T47D (cell line): ENCODE measurements around the gene RAET1G.
"Not testable (repeated sequence)": the region's sequence is repeated elsewhere in the genome, so short reads cannot be mapped to it uniquely, and the experiment has no call there.

Source experiments
- DNase-seq, 2 experiments: peaks; one replicate each; pipeline versions ENCODE4 v3.0.0 to v3.0.0-alpha.2; 2011 to 2012; ENCODE audit warnings: low read depth in 1 of 2, low spot score in 1 of 2
- JUND ChIP-seq: IDR thresholded peaks from 2 replicates; pipeline ENCODE4 v1.6.1; 2012; ENCODE audit warnings: low read depth
- in situ Hi-C: cut with HindIII; loops from 2 replicates; pipeline ENCODE4 v1.10.0; 2016; ENCODE audit warnings: low sequenced_read_pairs, low pct_unique_long_range_greater_than_20kb

RAET1G gene

DNA sequence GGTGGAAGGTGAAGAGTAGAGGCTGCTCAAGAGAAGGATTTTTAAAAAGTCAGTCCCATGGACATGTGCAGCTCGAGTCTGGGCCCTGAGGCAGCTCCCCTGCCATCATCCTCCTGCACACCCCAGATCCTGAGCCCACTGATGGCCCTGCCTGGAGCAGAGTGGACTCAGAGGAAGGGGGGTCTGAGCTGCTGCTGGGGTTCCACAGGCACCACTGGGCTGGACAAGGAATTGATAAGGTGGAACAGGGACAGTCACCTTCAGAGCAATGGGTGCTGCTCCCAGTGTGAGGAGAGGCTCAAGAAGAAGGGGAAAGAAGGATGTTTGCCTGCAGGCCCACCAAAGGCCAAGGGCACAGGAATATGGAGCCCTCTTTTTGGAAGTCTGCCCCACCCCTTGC is 25.1 kb upstream of the RAET1G start:
- no peak for DNase-seq
- in situ Hi-C loops = no loop called here
- no peak for TF ChIP-seq JUND

- in situ Hi-C loops, DNase-seq: not testable (repeated sequence)
Observed at GRCh38 chr6:149947533-149947932, 24.6 kb upstream of the RAET1G start.

DNA sequence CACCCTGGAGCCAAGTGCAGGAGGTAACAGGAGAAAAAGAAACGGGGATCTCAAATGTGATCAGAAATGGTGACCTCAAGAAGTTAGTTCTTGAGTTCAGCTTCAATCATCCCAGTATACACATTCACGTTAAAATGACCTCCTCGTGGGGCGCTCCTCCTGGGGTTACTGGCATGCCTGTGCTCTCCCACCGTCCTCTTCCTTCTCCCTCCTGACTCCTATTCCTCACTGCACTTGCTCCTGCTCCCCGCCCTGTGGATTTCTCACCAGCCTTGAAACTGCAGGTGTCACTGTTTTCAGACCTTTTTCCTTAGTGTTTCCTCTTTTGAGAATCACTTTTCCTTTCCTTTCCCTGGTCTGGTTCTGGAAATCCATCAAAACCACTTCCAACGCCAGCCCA is 23.7 kb upstream of the RAET1G start:
- DNase-seq, in situ Hi-C loops: not testable (repeated sequence)

DNA sequence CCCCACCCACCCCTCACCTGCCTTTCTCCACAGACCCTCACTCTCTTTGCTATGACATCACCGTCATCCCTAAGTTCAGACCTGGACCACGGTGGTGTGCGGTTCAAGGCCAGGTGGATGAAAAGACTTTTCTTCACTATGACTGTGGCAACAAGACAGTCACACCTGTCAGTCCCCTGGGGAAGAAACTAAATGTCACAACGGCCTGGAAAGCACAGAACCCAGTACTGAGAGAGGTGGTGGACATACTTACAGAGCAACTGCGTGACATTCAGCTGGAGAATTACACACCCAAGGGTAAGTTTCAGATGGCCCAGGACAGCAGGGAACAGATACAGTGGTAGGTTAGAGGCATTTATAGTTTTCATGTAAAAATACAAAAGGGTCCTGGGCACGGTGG is 22.4 kb upstream of the RAET1G start:
- in situ Hi-C loops = not testable (repeated sequence)

GRCh38 chr6:149943321-149943720 is 20.4 kb upstream of the RAET1G start:
- in situ Hi-C loops, DNase-seq: not testable (repeated sequence)

More for the DNA sequence above, 22.4 kb upstream of the RAET1G start:
- not testable (repeated sequence) for DNase-seq

- in situ Hi-C loops = no loop called here
- DNase-seq = no peak
- TF ChIP-seq JUND = no peak
Observed at GRCh38 chr6:149942461-149942829, 19.5 kb upstream of the RAET1G start.

- TF ChIP-seq JUND = no peak
- peak; percentile 80 to 87 for DNase-seq
- in situ Hi-C loops = no loop called here
Observed at GRCh38 chr6:149941583-149942460, 18.9 kb upstream of the RAET1G start, which contains the start of gene ULBP2. Gene ULBP2 (plus strand): TSS chr6:149942014. CDS start chr6:149942073, 59 bp downstream.

DNA sequence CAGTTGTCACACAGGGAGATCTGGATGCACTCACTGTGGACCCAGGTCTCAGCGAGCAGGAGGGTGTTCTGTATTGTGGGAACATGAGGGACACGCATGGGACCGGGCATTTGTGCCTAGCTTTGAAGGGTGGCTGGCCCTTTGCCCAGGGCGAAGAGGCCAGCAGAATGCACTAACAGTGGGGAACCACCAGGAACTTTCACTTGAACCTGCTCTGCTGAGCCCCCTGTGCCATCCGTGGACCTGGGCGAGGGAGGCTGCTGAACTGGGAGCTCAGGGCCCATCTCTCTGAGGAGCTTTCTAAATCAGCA is 17.7 kb upstream of the RAET1G start:
- in situ Hi-C loops = no loop called here
- DNase-seq = no peak
- TF ChIP-seq JUND = no peak

DNA sequence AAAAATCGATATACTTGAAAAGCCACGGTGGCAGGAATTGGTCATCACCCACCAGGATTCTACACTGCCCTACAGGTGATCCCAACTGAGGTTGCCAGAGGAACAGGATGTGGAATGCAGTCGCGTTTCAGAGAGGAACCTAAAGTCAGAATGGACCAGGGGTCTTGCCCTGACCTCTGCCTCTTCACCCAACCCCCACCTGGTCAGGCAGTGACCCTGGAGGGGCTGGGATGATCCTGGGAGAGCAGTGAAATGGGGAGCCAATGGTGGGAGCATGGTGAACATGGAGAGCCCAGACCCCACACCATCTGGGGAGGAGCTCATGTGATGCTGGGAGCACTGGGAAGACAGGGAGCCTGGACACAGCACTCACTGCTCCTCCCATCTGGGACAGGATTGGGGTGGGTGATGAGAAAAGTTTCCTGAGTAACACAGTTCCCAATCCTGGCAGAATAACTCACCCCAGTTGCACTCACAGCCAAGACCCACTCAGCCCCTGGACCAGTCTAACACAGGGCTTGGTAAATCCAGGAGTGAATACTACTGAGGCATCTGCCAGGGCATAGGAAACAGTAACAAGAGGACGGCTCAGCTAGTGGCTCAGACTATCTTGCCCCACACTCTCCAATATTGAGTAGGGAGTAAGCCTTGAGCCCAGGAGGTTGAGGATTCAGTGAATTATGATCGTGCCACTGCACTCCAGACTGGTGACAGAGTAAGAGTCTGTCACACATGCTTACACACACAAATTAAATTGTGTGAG is 17.2 kb upstream of the RAET1G start:
- in situ Hi-C loops = no loop called here
- TF ChIP-seq JUND = no peak

DNA sequence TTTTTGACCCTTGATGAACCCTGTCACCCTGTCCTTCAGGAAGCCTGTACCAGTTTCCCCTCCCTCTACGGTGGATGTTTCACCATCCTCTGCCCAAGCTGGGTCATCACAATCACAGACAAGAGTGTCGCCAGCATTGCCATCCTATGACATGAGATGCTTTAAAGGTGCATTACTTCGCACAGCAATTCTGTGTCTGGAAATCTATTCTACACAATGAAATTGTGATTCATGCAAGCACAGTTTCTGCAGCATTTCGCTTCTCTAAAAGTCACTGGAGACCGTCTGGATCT is 16.4 kb upstream of the RAET1G start:
- in situ Hi-C loops = no loop called here
- no peak for TF ChIP-seq JUND
- no peak for DNase-seq

More for the DNA sequence above, 17.2 kb upstream of the RAET1G start:
- no peak for DNase-seq

DNA sequence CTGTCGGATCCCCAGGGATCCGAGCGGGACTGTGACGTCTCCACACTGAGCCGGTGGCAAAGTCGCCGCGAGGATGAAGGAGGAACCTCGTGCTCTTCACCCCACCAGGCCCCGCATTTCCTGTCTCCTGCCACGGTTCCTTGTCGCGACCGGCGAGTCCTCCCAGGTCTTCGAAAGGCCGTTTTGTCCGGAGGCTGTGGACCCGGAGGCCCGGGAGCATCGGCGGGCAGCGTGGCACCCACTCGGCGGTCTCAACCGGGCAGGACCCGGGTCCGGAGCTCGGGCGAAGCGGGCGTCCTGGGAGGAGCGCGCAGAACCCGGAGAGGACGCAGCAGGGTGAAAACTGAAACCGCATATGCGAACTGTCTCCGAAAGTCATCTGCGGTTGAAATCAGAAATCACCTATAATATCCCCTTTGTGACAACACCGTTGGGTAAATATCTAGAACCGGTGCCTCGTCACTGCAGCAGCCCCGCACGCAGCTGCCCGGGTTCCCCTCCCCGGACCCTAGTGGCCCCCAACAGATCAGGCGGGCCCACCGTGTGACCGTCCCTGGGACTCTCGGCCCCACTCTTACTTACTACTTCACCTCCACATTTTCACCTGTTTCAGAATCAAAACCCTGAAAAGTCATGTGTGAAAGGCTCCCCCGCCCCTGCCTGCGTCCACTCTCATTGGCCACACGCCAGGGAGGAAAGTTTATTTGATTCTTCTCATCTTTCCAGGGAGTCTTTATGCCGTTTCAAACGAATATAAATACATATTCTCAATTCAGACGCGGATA is 15.8 kb upstream of the RAET1G start:
- no peak for DNase-seq
- no peak for TF ChIP-seq JUND
- in situ Hi-C loops = no loop called here

DNA sequence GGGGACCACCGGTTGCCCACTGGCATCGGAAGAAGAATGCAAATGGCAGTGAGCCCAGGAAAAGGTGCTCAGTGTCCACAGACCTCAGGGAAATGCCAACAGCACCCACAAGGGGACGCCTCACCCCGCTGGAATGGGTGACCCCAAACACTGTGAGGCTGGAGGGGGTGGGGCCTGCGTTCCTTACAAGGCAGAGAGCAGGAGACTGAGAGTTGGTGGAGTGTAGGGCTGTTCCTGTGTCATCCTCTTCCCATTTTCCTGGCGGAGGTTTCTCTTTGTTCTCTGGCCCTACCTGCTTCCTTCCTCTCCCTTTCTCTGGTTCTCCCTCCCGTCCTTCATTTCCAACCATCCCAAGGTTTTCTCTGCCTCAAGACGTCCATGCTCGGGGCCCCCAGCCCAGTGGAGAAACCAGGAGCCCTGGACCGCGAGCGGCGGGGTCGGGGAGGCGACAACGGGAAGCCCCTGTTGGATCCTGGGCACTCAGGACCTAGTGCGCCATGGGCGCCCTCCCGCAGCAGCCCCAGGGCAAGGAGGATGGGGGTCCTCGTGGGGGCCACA is 15.2 kb upstream of the RAET1G start:
- DNase-seq, in situ Hi-C loops: not testable (repeated sequence)

DNA sequence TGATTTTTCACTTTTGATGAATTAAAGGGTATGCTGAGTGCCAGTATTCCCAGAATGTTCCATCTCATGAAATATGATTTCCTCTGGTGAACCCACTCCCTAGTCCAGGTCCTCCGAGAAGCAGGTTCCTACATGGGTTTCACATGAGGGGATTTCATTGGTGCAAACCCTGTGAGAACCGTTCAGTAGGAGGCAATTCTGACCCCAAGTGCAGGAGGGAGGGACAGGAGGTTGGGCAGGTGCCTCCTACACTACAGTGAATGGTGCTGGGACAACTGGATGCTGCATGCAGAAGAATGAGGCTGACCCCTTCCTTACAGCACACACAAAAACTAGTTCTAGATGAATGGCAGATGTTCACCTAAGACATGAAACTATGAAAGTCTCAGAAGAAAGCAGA is 13.8 kb upstream of the RAET1G start:
- DNase-seq = no peak
- TF ChIP-seq JUND = no peak
- in situ Hi-C loops = no loop called here
